ENCODE measurements around the gene CUTC.

DNA sequence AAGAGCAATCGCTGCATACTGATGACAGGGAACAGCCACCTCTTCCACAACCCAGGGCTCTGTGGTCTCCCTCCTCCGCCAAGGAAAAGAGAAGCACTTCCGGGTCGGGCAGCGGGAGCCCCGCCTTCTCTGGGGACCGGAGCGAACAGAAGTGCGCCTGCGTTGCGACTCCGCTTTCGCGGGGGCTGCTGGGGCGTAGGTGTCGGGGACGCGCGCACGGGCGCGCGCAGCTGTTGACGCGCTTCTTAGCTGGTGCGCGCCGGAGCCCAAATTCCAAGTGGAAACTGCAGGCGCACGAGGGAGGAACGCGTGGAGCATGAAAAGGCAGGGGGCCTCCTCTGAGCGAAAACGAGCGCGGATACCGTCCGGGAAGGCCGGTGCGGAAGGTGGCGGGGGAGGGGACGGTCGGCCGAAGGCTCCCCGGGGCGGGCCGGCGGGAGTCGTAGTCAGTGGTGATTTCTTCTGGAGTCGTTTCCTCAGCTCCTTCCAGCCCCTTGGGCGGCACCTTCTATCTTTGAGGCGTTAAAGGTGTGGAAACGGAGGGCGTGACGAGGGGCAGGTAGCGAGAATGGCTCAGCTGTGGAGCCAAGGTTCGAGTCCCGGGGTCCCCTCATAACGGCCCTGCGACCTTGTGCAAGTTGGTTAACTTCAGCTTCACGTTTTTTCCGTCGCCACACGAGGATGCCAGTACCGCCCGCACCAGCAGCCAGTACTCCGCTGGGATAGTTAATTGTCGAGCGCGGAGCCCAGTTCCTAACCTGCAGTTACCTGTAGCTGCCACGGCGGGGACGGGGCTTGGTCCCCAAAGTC lies at the start of gene CUTC, which contains the start of gene COX15:
- TF ChIP-seq, protein P1, sequence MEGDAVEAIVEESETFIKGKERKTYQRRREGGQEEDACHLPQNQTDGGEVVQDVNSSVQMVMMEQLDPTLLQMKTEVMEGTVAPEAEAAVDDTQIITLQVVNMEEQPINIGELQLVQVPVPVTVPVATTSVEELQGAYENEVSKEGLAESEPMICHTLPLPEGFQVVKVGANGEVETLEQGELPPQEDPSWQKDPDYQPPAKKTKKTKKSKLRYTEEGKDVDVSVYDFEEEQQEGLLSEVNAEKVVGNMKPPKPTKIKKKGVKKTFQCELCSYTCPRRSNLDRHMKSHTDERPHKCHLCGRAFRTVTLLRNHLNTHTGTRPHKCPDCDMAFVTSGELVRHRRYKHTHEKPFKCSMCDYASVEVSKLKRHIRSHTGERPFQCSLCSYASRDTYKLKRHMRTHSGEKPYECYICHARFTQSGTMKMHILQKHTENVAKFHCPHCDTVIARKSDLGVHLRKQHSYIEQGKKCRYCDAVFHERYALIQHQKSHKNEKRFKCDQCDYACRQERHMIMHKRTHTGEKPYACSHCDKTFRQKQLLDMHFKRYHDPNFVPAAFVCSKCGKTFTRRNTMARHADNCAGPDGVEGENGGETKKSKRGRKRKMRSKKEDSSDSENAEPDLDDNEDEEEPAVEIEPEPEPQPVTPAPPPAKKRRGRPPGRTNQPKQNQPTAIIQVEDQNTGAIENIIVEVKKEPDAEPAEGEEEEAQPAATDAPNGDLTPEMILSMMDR (IDR thresholded peaks at IDR 0.05; ENCODE audit: low read depth, low read length, missing input control), result peak; percentile 64
- TF ChIP-seq SP1 (IDR thresholded peaks at IDR 0.05), result peak; percentile 32
- TF ChIP-seq, protein P2, sequence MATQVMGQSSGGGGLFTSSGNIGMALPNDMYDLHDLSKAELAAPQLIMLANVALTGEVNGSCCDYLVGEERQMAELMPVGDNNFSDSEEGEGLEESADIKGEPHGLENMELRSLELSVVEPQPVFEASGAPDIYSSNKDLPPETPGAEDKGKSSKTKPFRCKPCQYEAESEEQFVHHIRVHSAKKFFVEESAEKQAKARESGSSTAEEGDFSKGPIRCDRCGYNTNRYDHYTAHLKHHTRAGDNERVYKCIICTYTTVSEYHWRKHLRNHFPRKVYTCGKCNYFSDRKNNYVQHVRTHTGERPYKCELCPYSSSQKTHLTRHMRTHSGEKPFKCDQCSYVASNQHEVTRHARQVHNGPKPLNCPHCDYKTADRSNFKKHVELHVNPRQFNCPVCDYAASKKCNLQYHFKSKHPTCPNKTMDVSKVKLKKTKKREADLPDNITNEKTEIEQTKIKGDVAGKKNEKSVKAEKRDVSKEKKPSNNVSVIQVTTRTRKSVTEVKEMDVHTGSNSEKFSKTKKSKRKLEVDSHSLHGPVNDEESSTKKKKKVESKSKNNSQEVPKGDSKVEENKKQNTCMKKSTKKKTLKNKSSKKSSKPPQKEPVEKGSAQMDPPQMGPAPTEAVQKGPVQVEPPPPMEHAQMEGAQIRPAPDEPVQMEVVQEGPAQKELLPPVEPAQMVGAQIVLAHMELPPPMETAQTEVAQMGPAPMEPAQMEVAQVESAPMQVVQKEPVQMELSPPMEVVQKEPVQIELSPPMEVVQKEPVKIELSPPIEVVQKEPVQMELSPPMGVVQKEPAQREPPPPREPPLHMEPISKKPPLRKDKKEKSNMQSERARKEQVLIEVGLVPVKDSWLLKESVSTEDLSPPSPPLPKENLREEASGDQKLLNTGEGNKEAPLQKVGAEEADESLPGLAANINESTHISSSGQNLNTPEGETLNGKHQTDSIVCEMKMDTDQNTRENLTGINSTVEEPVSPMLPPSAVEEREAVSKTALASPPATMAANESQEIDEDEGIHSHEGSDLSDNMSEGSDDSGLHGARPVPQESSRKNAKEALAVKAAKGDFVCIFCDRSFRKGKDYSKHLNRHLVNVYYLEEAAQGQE (IDR thresholded peaks at IDR 0.05), result peak; percentile 83
- peak; percentile 66 to 81 for TF ChIP-seq RAD21 (IDR thresholded peaks at IDR 0.05)
- TF ChIP-seq YY1 (IDR thresholded peaks at IDR 0.05), result peak; percentile 63
- TF ChIP-seq GABPA (IDR thresholded peaks at IDR 0.05 in 1 of 2, conservative IDR thresholded peaks at IDR 0.05 in 1 of 2), result peak; percentile 79 to 93
- TF ChIP-seq, protein P3, sequence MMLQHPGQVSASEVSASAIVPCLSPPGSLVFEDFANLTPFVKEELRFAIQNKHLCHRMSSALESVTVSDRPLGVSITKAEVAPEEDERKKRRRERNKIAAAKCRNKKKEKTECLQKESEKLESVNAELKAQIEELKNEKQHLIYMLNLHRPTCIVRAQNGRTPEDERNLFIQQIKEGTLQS (IDR thresholded peaks at IDR 0.05), result peak; percentile 2
- no peak for TF ChIP-seq HNF4G (IDR thresholded peaks at IDR 0.05)
- TF ChIP-seq, protein P4, sequence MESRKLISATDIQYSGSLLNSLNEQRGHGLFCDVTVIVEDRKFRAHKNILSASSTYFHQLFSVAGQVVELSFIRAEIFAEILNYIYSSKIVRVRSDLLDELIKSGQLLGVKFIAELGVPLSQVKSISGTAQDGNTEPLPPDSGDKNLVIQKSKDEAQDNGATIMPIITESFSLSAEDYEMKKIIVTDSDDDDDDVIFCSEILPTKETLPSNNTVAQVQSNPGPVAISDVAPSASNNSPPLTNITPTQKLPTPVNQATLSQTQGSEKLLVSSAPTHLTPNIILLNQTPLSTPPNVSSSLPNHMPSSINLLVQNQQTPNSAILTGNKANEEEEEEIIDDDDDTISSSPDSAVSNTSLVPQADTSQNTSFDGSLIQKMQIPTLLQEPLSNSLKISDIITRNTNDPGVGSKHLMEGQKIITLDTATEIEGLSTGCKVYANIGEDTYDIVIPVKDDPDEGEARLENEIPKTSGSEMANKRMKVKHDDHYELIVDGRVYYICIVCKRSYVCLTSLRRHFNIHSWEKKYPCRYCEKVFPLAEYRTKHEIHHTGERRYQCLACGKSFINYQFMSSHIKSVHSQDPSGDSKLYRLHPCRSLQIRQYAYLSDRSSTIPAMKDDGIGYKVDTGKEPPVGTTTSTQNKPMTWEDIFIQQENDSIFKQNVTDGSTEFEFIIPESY (IDR thresholded peaks at IDR 0.05), result no peak
- TF ChIP-seq JUND (IDR thresholded peaks at IDR 0.05), result peak in 1 of 2 donors; percentile 32
- TF ChIP-seq FOXA1 (IDR thresholded peaks at IDR 0.05), result peak; percentile 48

All from liver (tissue), 3 donors.